Gastrocnemius medialis (tissue), 4 donors: ENCODE data around the gene TCF12.

Experiments
- POLR2A ChIP-seq, 2 donors: fragments of 450-650 bp; IDR thresholded peaks; one replicate each; pipeline ENCODE4 v1.6.1; 2017; ENCODE audit warnings: antibody characterized with exemption in 2 of 2, mild to moderate bottlenecking in 2 of 2, moderate library complexity in 2 of 2
- TF ChIP-seq, protein P1 (sequence below), 5 experiments: fragments of 450-650 bp in 3 of 5; fragments of 200-600 bp in 2 of 5; sonication (generic) in 2 of 5; IDR thresholded peaks in 4 of 5; conservative IDR thresholded peaks in 1 of 5; 1 replicate in 4 of 5; 2 replicates in 1 of 5; pipeline ENCODE4 v1.5.1; 2016 to 2019; ENCODE audit warnings: antibody characterized with exemption in 5 of 5, mild to moderate bottlenecking in 3 of 5, moderate library complexity in 3 of 5

DNA sequence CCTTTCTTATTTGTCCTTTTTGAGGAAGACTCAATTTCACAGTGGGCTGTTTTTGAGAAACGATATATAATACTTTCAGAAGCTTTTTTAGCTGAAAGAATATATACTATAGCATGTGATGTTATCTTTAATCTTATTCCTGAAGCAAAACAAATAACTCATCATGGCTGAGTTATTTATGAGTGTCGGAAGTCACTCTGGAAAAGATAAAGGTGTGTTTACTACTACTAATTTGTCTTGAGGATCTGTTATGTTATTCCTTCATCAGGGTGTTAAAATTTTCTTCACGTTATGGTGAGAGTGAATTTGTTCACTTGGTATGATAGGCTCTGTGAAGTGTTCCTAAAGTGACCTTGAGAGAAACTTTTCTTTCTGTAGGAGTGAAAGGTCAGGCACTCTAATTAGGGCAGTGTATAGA, 4.7 kb downstream of the TCF12 start:
- TF ChIP-seq, protein P1, sequence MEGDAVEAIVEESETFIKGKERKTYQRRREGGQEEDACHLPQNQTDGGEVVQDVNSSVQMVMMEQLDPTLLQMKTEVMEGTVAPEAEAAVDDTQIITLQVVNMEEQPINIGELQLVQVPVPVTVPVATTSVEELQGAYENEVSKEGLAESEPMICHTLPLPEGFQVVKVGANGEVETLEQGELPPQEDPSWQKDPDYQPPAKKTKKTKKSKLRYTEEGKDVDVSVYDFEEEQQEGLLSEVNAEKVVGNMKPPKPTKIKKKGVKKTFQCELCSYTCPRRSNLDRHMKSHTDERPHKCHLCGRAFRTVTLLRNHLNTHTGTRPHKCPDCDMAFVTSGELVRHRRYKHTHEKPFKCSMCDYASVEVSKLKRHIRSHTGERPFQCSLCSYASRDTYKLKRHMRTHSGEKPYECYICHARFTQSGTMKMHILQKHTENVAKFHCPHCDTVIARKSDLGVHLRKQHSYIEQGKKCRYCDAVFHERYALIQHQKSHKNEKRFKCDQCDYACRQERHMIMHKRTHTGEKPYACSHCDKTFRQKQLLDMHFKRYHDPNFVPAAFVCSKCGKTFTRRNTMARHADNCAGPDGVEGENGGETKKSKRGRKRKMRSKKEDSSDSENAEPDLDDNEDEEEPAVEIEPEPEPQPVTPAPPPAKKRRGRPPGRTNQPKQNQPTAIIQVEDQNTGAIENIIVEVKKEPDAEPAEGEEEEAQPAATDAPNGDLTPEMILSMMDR (IDR thresholded peaks at IDR 0.05 in 4 of 5, conservative IDR thresholded peaks at IDR 0.05 in 1 of 5) = no peak
- no peak for TF ChIP-seq POLR2A (IDR thresholded peaks at IDR 0.05)
